ENCODE results near the gene ARFRP1.
A peak's percentile ranks its signal among the peaks of the same experiment; 100 is the strongest.
"Not testable (repeated sequence)": the region's sequence is repeated elsewhere in the genome, so short reads cannot be mapped to it uniquely, and the experiment has no call there.

ARFRP1 gene

GRCh38 chr20:63671695-63672094 lies 36.1 kb downstream of the ARFRP1 start:
- DNase-seq: not testable (repeated sequence)

DNA sequence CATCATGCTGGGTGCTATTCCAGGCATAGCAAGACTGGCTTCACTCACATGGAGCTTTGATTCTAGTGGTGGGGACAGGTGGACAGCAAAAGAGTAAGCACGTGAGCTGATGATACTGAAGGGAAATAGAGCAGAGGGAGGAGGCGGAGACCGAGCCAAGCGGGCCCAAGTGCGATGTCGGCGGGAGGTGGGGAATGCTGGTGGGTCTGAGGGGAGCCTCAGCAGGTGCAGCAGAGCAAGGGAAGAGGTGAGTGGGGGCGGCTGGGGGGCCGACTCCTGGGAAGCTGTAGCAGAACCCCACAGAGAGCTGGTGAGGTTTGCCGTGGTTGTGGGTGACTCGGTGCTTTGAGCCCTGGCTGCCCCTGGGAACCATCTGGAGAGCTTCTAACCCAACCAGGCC lies 39.4 kb downstream of the ARFRP1 start:
- DNase-seq: no peak

DNA sequence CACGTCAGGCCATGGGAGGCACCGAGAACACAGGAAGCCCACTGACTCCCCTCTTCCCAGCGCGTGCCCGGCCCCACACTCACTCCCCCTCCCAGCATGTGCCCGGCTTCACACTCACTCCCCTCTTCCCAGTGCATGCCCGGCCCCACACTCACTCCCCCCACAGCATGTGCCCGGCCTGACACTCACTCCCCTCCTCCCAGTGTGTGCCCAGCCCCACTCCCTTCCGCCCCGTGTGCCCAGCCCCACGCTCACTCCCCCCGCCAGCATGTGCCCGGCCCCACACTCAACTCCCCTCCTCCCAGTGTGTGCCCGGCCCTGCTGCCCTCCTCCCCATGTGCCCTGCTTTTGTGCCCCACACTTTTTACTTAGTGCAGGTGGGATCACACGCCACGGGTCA lies 39.9 kb downstream of the ARFRP1 start:
- no peak for DNase-seq

- DNase-seq: no peak
These were observed 42.1 kb downstream of the ARFRP1 start for GRCh38 chr20:63665708-63666107.

GRCh38 chr20:63664861-63665594 lies 42.7 kb downstream of the ARFRP1 start:
- no peak for DNase-seq

- no peak for DNase-seq
These were observed 43.5 kb downstream of the ARFRP1 start for GRCh38 chr20:63664143-63664851.

- DNase-seq: no peak
These were observed 44.3 kb downstream of the ARFRP1 start for GRCh38 chr20:63663332-63664066.

DNA sequence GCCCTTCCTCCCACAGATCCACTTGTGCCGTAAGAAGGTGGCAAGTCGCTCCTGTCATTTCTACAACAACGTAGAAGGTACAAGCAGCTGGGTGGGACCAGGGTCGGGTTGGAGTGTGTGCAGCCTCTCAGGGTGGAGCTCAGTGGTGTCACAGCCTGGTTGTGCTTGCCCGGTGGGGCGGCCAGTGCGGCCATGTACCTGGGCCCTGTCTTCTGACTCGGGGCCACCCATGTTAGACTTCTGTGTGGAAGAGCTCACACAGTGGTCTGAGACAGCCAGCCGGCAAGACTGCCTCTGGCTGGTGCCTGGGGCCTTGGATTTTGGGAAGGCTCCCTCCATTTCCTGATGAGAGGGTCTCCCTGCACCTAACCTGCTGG lies 45.0 kb downstream of the ARFRP1 start:
- no peak for DNase-seq

DNA sequence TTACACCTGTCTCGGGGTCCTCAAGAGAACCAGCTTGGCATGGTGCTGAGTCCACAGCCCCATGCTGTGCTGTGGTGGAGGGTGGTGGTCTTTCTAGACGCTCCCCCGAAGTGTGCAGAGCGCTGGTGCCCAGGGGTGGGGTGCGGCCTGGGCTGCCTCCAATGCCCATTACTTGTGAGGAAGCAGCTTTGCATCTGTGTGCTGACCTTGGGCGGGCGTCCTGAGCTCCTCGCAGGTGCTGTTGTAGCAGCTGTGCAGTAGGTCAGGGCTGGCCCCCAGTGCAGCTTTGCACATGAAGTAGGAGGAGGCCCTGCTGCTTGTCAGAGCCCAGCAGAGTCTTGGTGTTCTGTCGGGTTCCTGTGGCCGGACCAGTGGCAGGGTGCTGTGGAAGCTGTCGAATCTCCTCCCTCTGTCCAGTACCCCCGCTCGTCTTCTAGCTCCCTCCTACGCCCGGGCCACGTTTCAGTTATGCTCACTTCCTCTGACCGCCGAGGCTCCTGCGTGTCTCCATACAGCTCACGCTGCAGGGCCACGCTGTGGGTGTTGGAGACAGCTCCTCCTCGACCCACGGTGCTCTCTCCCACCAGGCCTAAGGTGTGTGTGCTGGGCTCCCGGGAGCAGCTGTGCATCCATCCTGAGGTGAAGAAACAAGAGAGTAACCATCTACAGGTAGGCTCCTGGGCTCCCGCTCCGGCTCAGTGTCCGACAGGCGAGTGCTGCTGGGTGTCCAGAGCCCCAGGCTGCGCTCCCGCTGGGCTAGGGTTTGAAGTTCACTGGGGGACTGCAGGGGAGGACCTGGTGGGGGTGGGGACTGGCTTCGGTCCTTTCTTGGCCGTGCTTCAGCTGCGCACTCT lies 45.6 kb downstream of the ARFRP1 start:
- no peak for DNase-seq

GRCh38 chr20:63661108-63661507 lies 46.7 kb downstream of the ARFRP1 start:
- no peak for DNase-seq

DNA sequence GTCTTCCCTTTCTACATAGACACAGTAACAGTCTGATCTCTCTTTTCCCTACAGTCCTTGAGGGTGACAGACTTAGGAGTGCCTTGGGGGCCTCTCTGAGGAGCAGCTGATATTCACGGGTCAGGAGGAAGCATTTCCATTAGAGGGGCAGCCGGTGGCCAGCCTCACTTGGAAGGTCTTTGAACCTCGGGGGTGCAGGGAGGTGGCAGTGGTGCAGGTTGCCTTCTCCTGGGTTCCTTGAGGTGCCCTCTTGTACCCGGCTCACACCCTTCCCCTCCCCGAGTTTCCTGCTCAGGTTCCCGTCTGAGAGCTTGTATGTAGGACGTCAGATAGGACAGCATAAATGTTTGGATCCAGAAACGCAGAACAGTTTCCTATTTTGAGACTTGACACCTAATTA lies 47.2 kb downstream of the ARFRP1 start:
- no peak for DNase-seq

- DNase-seq: not testable (repeated sequence)
These were observed 47.6 kb downstream of the ARFRP1 start for GRCh38 chr20:63660174-63660573.

DNA sequence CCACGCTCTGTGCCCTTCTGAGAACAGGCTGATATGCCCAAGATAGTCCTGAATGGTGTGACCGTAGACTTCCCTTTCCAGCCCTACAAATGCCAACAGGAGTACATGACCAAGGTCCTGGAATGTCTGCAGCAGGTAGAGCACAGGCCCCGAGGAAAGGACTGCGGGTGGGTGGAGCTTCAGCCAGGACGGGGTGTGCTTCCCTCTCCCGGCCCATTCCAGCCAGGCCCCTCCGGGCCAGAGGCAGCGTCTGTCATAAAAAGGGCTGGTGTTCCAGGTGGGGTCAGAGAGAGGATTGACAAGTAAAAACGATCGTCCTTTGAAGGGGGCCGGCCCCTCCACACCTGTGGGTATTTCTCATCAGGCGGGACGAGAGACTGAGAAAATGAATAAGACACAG lies 48.4 kb downstream of the ARFRP1 start:
- no peak for DNase-seq

DNA sequence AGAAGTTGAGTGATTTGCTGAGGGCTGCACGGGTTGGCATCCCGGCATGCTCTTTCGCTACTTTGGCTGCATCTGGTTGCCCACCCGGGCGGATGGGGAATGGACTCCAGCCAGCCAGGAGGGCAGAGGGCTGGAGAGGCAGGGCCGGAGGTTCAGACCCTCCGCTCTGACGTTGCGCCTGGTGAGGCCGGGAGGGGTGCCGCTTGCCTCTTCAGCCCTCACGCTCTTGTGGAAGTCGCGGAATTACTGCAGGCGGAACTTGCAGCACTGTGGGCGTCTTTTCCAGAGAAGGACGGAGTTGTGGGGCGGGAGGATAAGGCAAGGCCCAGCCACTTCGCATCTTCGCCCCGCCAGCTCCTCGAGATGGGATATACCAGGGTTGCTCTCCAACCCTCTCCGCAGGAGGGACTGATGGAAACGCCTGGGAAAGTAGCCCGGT lies 49.0 kb downstream of the ARFRP1 start:
- no peak for DNase-seq

DNA sequence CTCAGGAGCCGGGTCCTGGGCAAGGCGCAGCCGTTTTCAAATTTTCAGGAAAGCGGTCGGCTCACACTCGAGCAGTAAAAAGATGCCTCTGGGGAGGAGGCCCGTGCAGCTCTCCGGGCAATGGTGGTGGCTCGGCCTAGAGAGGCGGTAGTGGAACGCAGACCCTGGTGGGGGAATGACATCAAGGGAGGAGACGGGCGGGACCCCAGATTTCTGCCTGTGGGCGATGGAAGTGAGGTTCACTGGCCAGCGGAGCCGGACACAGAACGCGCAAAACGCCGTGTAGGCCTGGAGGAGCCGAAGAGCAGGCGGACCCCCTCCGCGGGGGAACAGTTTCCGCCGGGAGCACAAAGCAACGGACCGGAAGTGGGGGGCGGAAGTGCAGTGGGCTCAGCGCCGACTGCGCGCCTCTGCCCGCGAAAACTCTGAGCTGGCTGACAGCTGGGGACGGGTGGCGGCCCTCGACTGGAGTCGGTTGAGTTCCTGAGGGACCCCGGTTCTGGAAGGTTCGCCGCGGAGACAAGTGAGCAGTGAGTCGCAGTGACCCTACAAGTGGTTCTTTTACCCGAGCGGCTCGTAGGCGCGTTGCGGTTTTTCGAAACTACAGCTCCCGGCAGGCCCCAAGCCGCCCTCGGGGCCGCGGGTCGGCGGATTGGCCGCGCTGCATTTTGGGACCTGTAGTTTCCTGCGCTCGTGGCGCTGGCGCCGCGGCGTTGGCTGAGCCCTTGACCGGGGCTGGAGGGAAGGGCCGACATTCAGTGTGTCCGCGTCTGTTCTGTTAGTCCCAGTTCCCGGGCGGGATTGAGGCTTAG lies 49.6 kb downstream of the ARFRP1 start, which contains the start of gene RTEL1:
RTEL1 (plus strand) TSS at position 376 of the 812 bp plus-strand sequence. CDS start 1,091 bp downstream, outside the sequence.
- peak; percentile 73 for DNase-seq

DNA sequence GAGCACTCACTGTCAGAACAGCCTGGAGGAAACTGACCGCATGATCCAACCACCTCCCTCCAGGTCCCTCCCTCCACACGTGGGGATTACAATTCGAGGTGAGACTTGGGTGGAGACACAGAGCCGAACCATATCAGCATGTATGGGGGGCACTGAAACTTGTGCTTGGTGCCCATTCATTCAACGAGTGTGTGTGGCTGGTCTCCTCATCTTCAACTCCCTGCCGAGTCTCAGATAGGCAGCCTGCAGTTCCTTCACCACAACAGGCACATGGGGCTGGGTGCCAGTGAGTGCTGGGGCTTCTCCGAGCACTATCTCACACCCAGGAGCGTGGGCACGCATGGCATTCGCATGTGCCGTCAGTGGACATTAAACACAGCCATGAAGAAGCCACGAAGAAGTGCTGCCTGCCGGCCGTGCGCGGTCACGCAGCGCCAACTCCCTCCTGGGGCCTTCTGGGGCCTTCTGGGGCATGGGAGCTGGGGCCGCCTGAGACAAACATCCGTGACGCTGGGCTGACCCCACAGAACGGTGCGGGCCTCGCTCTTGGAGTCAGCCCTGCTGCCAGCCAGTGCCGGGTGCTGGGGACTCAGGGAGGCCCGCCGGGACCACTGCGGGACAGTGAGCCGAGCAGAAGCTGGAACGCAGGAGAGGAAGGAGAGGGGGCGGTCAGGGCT lies 50.4 kb downstream of the ARFRP1 start:
- no peak for DNase-seq

DNA sequence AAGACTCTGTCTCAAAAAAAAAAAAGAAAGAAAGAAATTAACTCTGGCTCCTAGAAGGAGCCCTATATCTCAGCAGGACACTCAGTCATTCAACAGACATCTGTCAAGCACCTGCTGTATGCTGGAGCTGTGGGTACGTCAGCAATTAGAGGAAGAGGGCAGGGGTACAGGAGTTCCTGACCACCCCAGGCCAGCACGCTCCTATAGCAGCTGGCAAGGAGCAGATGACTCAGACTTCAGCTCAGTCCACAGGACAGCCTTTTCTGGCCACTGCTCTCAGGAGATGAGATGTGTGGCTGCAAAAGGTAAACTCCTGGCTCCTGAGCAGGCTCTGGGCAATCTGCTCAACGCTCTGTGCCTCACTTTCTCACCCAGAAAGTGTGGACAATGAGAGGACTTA lies 51.3 kb downstream of the ARFRP1 start:
- DNase-seq: no peak

DNA sequence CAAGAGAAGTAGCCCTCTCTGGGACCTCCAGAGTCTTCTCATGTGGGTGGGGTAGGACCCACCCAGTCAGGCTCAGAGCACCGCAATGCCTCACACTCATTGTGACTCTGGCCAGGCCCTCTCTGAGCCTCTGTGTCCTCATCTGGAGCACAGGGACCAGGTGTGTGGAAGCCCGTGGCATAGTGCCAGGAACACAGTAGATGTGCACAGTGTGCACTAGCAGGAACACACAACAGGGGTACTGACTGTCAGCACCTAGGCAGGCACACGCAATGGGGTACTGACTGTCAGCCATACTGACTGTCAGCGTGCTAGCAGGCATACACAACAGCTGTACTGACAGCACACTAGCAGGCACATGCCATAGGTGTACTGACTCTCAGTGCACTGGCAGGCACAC lies 52.5 kb downstream of the ARFRP1 start:
- no peak for DNase-seq

DNA sequence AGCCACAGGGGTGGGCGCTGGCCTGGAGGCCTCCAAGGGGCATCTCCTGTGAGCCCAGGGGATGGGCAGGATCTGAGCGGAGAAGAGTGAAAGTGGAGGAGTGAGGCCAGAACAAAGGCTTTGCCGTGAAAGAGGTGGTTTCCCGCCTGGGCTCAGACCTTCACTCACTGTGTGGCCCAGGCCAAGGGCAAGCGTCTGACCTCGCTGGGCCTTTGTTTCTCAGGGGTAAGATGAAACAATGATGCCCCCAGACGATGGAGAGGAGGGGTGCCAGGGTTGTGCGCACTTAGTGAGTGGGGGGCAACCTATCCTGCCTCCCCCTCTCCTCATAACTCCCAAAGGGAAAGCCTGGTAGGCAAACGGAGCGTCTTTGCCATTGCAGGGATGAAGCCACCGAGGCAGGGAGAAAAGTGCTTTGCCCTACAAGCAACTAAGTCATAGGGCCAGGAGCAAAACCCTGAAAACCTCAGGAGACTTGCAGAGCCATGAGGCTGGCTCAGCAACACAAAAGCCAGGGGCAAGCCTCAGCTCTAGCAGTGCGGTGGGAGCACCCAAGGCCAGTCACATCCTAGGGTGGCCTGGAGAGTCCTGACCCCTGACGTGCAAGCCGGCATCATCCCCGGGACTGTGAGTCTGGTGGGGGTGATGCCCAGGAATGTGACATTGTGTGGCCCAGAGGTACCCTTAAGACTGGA lies 53.7 kb downstream of the ARFRP1 start:
- no peak for DNase-seq
